Cardiac septum (tissue), 1 donor: ENCODE data around the gene FALEC. TPM values are rescaled to one million over a fixed set of nuclear protein-coding genes. Genes with fewer than 3 reads are reported as not detected.

Source experiments
- DNase-seq: peaks from one replicate; pipeline ENCODE4 v3.0.0-alpha.2; 2020; ENCODE audit warnings: low spot score
- intact Hi-C: fragments of 100-400 bp; cut with DNase I; formaldehyde crosslinking; loops from one replicate; pipeline ENCODE4 v1.14.0; 2022
- total RNA-seq: library from RNA; stranded (reverse); fragmentation: NEBNext Ultra II Directional; extraction: Animal tissue kit (Norgen Biotek cat#: 25700); gene quantifications from one replicate; pipeline ENCODE4 v1.2.1, GENCODE V29; 2021
- donor health status: DM: no; HTN: no; CAD: no.

Gene FALEC
- total RNA-seq, 1 donor from 2014 or later = 0.46 TPM

DNA sequence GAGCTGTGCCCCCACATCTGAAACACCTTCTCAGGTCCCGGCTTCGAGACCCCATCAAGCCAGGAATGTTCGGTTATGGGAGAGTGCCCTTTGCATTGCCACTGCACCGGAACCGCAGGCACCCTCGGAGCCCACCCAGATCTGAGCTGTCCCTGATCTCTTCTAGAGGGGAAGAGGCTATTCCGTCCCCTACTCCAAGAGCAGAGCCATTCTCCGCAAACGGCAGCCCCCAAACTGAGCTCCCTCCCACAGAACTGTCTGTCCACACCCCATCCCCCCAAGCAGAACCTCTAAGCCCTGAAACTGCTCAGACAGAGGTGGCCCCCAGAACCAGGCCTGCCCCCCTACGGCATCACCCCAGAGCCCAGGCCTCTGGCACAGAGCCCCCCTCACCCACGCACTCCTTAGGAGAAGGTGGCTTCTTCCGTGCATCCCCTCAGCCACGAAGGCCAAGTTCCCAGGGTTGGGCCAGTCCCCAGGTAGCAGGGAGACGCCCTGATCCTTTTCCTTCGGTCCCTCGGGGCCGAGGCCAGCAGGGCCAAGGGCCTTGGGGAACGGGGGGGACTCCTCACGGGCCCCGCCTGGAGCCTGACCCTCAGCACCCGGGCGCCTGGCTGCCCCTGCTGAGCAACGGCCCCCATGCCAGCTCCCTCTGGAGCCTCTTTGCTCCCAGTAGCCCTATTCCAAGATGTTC lies 38.0 kb downstream of the FALEC start:
- DNase-seq = no peak
- intact Hi-C loops = loop anchor here (10.0 kb wide), 1 partner anchor 189 kb away; the partner anchor contains the start of gene RPRD2

DNA sequence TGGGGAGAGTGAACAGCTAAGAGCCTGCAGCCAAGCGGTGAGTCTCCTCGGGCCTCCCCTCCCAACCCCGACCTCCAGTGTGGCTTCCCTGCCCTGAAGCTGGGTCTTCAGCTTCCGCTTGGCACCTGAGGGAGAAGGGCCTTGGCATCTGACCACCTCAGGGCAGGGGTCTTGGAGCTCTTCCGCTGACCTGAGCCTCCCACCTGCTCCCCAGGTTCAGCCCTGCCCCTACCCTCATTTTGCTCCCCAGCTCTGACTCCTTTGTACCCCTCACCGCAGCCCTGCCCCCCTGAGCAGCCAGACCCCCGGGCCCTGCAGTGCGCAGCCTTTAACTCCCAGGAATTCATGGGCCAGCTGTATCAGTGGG lies 38.5 kb downstream of the FALEC start:
- no peak for DNase-seq

DNA sequence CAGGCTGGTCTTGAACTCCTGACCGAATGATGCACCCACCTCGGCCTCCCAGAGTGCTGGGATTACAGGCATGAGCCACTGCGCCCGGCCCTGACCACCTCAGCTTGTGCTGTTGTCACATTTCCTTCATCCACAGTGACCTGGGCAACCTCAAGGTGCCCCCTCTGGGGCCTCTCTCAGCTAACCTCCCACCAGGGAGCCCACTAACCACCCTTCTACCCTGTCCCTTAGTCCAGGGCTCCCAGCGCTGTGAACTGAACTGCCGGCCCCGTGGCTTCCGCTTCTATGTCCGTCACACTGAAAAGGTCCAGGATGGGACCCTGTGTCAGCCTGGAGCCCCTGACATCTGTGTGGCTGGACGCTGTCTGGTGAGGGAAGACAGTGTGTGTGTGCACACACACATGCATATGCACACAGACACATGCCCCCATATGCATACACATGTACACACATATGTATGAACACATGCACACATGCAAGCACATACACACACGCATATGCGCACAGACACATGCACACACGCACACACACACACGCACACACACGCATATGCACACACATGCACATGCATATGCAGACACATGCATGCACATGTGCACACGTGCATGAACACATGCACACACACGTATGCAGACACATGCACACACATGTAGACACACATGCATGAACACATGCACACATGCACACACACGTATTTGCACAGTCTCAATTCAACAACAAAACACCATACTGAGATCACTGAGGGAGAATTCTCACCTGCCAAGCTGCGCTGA lies 39.8 kb downstream of the FALEC start:
- intact Hi-C loops = loop anchor here (5.0 to 10.0 kb wide), 2 partner anchors 93 to 191 kb away; partner anchors contain the start of gene RPRD2
- no peak for DNase-seq

More for the DNA sequence above, 38.5 kb downstream of the FALEC start:
- intact Hi-C loops = loop anchor here (10.0 kb wide), 1 partner anchor 189 kb away; the partner anchor contains the start of gene RPRD2

DNA sequence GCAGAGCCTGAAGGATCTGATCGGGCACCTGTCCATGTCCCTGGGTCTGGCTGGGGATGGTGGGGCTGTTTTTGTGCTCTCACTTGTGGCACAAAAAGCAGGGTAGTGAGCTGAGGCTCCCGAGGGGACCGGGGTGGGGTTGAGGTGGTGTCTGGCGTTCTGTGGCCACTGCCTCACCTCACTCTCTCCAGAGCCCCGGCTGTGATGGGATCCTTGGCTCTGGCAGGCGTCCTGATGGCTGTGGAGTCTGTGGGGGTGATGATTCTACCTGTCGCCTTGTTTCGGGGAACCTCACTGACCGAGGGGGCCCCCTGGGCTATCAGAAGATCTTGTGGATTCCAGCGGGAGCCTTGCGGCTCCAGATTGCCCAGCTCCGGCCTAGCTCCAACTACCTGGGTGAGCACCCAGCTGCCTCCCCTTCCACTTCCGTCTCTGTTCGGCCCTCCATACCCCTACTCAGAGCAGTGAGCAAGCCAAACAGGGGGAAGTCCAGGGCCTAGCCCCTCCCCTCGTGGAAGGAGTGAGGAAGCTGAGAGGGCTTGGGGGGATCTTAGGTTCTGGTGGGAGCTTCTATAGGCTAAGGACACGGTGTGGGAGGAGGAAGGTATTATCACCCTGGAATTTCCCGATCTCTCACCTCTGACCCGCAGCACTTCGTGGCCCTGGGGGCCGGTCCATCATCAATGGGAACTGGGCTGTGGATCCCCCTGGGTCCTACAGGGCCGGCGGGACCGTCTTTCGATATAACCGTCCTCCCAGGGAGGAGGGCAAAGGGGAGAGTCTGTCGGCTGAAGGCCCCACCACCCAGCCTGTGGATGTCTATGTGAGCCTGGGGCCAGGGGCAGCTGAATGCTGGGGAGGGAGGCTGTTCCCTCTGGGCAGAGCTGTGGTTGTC lies 40.7 kb downstream of the FALEC start:
- intact Hi-C loops = loop anchor here (5.0 to 10.0 kb wide), 2 partner anchors 94 to 191 kb away; partner anchors contain the start of gene RPRD2
- no peak for DNase-seq

DNA sequence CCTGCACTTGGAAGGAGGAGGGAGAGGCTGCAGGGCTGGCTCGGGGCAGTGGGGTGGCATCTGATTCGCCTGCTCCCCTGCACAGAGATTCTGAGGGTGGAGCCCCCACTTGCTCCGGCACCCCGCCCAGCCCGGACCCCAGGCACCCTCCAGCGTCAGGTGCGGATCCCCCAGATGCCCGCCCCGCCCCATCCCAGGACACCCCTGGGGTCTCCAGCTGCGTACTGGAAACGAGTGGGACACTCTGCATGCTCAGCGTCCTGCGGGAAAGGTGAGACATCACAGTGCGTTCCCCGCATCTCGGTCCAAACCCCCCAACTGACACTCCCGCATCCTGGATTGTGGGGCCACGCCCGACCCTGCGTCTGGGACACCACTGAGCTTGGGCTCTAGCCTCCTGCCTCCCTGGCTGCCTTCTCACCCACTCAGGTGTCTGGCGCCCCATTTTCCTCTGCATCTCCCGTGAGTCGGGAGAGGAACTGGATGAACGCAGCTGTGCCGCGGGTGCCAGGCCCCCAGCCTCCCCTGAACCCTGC lies 41.6 kb downstream of the FALEC start:
- no peak for DNase-seq
- intact Hi-C loops = loop anchor here (5.0 to 10.0 kb wide), 2 partner anchors 95 to 192 kb away; partner anchors contain the start of gene RPRD2

DNA sequence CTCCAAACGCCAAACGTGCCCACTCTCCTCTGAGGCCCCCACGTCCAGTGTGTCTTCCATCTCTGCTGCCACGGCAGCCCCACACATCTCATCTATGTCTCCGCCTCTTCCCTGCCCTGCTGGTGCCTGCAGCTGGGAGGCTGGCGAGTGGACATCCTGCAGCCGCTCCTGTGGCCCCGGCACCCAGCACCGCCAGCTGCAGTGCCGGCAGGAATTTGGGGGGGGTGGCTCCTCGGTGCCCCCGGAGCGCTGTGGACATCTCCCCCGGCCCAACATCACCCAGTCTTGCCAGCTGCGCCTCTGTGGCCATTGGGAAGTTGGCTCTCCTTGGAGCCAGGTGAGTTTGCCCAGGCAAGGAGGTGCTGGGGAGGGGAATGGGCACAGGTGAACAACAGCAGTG lies 42.3 kb downstream of the FALEC start:
- intact Hi-C loops = loop anchor here (5.0 to 10.0 kb wide), 2 partner anchors 96 to 193 kb away; partner anchors contain the start of gene RPRD2
- no peak for DNase-seq

DNA sequence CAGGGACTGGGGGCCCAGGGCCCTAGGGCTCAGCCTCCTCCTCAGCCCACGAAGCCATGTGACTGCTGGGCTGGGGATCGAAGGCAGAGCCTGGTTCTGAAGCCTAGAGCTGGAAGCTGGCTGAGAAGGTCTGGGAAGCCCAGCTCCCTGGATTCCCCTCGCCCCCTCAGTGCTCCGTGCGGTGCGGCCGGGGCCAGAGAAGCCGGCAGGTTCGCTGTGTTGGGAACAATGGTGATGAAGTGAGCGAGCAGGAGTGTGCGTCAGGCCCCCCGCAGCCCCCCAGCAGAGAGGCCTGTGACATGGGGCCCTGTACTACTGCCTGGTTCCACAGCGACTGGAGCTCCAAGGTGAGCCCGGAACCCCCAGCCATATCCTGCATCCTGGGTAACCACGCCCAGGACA lies 42.8 kb downstream of the FALEC start:
- no peak for DNase-seq
- intact Hi-C loops = loop anchor here (5.0 to 10.0 kb wide), 2 partner anchors 96 to 194 kb away; partner anchors contain the start of gene RPRD2

DNA sequence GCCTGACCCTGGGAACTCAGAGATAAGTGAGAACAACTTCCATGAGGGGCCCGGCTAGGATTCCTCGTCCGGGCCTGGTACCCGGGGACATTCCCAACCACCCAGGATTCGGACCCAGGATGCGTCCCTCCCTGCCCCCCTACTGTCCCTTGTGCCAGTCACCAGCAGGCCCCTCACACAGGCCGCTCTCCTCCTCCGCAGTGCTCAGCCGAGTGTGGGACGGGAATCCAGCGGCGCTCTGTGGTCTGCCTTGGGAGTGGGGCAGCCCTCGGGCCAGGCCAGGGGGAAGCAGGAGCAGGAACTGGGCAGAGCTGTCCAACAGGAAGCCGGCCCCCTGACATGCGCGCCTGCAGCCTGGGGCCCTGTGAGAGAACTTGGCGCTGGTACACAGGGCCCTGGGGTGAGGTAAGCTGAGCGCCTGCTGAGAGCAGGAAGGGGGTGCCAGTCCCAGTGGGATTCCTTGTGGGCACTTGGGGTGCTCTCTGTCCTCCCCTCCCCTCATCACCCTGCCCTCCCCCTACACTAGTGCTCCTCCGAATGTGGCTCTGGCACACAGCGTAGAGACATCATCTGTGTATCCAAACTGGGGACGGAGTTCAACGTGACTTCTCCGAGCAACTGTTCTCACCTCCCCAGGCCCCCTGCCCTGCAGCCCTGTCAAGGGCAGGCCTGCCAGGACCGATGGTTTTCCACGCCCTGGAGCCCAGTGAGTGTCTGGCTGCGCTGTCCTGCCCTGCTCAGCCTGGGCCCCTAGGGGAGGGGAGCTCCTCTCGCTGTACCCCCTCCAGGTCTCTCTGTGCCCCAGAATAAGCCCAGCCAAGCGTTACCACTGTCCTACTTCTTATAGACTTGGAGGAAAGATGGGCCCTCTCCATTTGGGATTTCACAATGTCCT lies 43.5 kb downstream of the FALEC start:
- DNase-seq = peak; percentile 83
- intact Hi-C loops = loop anchor here (5.0 to 10.0 kb wide), 2 partner anchors 97 to 194 kb away; partner anchors contain the start of gene RPRD2

DNA sequence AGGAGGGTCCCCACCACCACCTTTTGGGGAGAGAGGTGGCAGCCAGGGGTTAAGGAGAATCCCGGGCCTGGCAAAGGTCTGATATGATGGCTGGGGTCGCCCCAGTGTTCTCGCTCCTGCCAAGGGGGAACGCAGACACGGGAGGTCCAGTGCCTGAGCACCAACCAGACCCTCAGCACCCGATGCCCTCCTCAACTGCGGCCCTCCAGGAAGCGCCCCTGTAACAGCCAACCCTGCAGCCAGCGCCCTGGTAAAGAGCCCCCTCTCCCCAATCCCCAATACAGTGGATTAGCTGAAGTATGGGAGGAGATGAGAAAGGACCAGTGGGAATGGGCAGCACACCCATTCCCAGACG lies 44.1 kb downstream of the FALEC start:
- DNase-seq = no peak
- intact Hi-C loops = loop anchor here (5.0 to 10.0 kb wide), 3 partner anchors 97 to 195 kb away; partner anchors contain the start of genes GOLPH3L and RPRD2

DNA sequence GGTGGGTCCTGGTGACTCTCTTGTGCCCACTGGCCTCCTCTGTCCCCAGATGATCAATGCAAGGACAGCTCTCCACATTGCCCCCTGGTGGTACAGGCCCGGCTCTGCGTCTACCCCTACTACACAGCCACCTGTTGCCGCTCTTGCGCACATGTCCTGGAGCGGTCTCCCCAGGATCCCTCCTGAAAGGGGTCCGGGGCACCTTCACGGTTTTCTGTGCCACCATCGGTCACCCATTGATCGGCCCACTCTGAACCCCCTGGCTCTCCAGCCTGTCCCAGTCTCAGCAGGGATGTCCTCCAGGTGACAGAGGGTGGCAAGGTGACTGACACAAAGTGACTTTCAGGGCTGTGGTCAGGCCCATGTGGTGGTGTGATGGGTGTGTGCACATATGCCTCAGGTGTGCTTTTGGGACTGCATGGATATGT lies 44.5 kb downstream of the FALEC start:
- intact Hi-C loops = loop anchor here (5.0 kb wide), 1 partner anchor 137 kb away; the partner anchor contains the start of gene GOLPH3L
- DNase-seq = peak; percentile 91

DNA sequence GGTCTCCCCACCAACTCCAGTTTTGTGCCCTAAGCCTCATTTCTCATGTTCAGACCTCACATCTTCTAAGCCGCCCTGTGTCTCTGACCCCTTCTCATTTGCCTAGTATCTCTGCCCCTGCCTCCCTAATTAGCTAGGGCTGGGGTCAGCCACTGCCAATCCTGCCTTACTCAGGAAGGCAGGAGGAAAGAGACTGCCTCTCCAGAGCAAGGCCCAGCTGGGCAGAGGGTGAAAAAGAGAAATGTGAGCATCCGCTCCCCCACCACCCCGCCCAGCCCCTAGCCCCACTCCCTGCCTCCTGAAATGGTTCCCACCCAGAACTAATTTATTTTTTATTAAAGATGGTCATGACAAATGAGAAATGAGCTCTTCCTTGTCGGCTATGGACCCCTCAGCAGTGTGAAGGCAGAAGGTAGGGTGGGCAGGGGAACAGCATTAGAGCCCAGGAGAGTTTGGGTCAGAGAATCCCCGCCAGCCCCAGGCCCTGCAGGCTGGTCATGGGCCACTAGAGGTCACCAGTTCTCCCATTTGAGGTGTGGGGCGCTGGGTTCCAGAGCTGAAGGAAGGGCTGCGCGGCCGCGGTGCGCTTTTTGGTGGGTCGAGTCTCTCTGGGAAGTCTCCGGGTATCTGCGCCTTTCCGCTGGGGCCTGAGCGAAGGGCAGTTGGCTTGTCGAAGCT lies 45.2 kb downstream of the FALEC start:
- DNase-seq = peak; percentile 95
- intact Hi-C loops = loop anchor here (1.0 to 5.0 kb wide), 5 partner anchors 8 to 137 kb away; partner anchors contain the start of genes ENSA and GOLPH3L

DNA sequence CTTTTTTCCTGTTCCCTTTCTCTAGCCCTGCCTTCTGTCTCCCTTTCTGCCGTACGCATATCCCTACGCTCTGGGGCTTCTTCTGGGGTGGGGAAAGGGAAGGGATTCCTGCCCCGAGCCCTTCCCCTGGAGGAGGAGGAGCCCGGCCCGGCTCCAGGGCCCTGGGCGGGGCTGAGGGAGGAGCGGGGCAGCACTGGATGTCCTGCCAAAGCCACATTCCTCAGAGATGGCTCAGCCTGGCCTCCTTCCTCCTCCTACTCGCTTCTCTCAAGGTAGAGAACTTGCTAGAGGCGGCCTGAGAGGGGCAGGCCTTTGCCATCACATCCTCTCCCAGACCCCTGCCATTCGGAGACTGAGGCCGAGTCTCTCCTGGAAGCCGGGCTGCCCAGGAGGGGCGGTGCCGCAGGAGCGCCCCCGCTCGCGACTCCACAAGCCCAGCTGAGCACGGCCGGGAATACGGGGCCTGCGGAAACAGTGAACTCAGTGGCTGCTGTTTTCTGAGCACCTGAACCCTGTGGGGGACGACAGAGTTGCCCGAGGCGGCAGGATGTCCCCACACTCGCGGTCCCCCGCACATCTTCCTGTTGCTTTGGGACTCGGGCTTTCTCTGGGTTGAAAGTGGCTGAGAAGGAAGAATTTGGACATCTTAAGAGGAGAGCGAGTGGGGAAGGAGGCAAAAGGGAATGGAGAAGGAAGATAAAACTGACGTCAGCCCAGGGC lies 45.9 kb downstream of the FALEC start:
- DNase-seq = peak; percentile 97
- intact Hi-C loops = loop anchor here (1.0 to 5.0 kb wide), 5 partner anchors 9 to 136 kb away; partner anchors contain the start of genes ENSA and GOLPH3L

DNA sequence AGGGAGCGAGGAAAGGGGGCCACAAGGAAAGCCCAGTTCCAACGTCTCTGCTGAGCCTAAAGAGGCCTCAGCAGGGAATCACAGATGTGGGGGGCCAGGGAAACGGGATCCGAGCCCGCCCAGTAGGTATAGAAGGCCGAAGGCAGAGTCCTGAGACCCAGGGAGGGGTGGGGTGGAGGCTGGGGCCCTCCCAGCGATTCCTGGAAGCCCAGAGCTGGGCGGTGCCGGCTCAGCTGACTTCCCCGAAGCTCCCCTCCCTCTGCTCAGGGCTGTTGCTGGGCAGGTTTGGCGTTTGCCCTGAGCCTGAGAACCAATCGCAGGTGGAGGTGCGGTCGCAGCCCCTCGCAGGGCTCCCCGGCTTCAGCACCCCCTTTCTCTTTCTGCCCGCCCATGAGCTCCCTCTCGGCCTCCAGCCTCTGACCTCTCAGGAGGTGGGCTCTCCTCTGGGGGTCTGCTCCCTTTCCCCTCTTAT lies 46.5 kb downstream of the FALEC start:
- peak; percentile 98 for DNase-seq
- intact Hi-C loops = loop anchor here (1.0 to 5.0 kb wide), 5 partner anchors 10 to 135 kb away; partner anchors contain the start of genes ENSA and GOLPH3L

DNA sequence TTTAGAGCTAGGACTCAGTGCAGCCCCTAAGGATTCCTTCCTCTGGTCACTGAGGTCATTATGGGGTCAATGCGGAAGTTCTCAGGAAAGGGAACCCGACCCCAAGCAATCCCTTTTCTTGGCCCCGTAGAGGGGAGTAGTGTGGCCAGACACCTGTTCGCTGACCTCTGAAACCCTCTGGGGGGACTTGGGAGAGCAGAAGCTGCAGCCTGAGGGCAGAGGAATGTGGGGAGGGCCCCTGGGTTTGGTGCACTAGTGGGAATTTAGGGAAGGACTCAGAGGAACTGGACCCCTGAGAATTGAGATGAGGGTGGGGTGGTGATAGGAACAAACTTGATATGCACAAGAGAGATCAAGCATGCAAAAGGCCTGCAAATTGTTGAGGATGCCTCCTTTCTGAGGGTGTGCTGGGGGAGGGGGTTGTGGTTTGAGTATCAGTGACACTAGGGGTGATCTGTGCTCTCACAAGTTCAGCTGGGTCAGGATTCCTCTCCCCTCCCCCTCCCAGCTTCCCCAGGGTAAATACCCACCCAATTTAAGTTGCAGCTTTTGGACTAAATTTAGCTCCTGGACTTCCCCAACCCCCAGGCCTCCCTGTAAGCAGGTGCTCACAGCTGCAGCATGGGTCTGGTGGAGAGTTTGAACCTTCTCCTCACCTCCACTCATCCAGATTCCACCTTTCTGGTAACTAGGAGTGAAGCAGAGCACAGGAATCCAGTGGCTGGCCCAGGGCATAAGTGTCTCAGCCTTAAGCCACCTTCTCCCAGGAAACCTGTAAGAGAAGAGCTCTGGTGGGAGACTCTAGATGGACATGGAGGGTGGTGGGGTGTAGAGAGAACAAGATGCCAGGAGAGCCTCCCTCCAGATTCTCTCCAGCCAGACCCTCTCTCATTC lies 47.1 kb downstream of the FALEC start:
- peak; percentile 88 for DNase-seq
- intact Hi-C loops = loop anchor here (5.0 kb wide), 1 partner anchor 135 kb away; the partner anchor contains the start of gene GOLPH3L

DNA sequence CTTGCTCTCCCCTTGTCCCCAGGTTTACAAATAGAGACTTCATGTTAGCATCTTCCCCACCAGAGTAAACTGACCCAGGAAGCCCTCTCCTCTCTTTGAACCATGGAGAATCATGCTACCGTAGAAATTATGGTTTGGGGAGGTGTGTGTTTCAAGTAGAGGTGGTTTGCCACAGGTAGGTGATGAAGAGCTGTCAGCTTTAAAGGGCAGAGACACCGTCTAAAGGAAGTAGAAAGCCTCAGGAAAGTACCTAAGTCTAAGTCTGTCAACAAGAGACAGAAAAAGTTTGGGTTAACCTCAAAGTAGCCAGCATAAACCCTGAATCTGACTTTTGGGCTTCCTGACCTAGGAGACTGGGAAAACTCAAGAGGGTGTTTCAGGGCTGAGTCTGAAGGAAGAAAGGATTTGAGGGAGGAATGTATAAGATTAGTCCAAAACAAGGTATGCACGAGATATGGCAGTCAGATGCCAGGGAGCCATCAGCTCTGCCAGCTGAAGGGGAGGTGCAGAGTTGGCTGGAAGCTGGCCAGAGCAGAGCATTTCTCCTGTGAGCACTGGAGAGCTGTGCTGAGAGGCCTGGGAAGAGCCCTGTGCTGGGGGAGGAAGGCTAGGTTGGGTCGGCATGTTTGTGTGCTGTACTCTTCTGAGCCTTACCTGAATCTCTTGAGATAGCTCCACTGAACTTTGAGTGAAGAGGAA lies 47.9 kb downstream of the FALEC start:
- intact Hi-C loops = loop anchor here (5.0 kb wide), 1 partner anchor 134 kb away; the partner anchor contains the start of gene GOLPH3L
- no peak for DNase-seq
